GM12878 (cell line): ENCODE data around the gene ZNF92. TPM values are rescaled to one million over a fixed set of nuclear protein-coding genes. Genes with fewer than 3 reads are reported as not detected.
"Not testable (repeated sequence)": the region's sequence is repeated elsewhere in the genome, so short reads cannot be mapped to it uniquely, and the experiment has no call there.

Experiments
- ATAC-seq: fragments of 200-7000 bp; cut with Tn5 transposase; 3 replicates; pipeline ENCODE4 v1.9.1; 2020; ENCODE audit warnings: mild to moderate bottlenecking, moderate library complexity
- BruUV-seq: library from RNA; stranded (reverse); fragments of 400-500 nt; replicated peaks from 2 replicates; lab custom pipeline; 2021; lab: Mats Ljungman, UMichigan
- CTCF ChIA-PET: fragments of 300-600 bp; sonication (Branson Sonifier 250); formaldehyde crosslinking; extraction: SDS; loops from one replicate; lab custom pipeline; 2021; ENCODE audit warnings: inconsistent platforms; lab: Yijun Ruan, JAX
- POLR2A ChIA-PET: fragments of 350-600 bp; formaldehyde crosslinking; extraction: SDS; loops from one replicate; lab custom pipeline; 2021; ENCODE audit warnings: inconsistent platforms; lab: Charles Lee
- RAD21 ChIA-PET: fragments of 300-600 bp; sonication (Branson Sonifier 250); formaldehyde crosslinking; loops from one replicate; lab custom pipeline; 2023; ENCODE audit warnings: antibody characterized with exemption; ENCODE audit not compliant: unreplicated experiment; lab: Charles Lee
- SMC1A ChIA-PET: fragments of 300-600 bp; sonication (Branson Sonifier 250); formaldehyde crosslinking; loops from one replicate; lab custom pipeline; 2023; ENCODE audit not compliant: unreplicated experiment, uncharacterized antibody; lab: Charles Lee
- DNase-seq: peaks from one replicate; pipeline ENCODE4 v3.0.0-alpha.2; 2011; ENCODE audit warnings: low read depth, low spot score
- FAIRE-seq: peaks from 3 replicates; lab custom pipeline; 2011; peaks lifted over from hg19 to GRCh38; lab: Jason Lieb, UNC
- H2AFZ ChIP-seq: 2 replicates; pipeline ENCODE4 v1.6.0; 2011; ENCODE audit warnings: low read depth, low read length, control low read depth; ENCODE audit not compliant: control insufficient read depth
- H3K27ac ChIP-seq: 2 replicates; pipeline ENCODE4 v1.5.1; 2011; ENCODE audit warnings: control low read depth; ENCODE audit not compliant: control insufficient read depth, insufficient read depth
- H3K27me3 ChIP-seq, 2 experiments: replicated peaks in 1 of 2; 2 replicates each; pipeline versions ENCODE4 v1.6.0 to v1.6.1; 2011; ENCODE audit warnings: low read length in 1 of 2; ENCODE audit not compliant: control insufficient read depth in 2 of 2, insufficient read depth in 2 of 2
- H3K36me3 ChIP-seq, 2 experiments: 2 replicates each; pipeline ENCODE4 v1.5.1; 2011; ENCODE audit warnings: low read length in 1 of 2; ENCODE audit not compliant: control insufficient read depth in 2 of 2, insufficient read depth in 2 of 2
- H3K4me1 ChIP-seq: 2 replicates; pipeline ENCODE4 v1.6.1; 2011; ENCODE audit warnings: mild to moderate bottlenecking, low read length, moderate library complexity, mixed read lengths; ENCODE audit not compliant: control insufficient read depth, insufficient read depth
- H3K4me2 ChIP-seq: 2 replicates; pipeline ENCODE4 v1.6.0; 2011; ENCODE audit warnings: control low read depth; ENCODE audit not compliant: control insufficient read depth, insufficient read depth
- H3K4me3 ChIP-seq: fragments of 200-600 bp; sonication (generic); 2 replicates; pipeline ENCODE4 v1.5.1; 2016
- H3K79me2 ChIP-seq: 2 replicates; pipeline ENCODE4 v1.6.0; 2011; ENCODE audit warnings: low read length; ENCODE audit not compliant: control insufficient read depth, insufficient read depth
- H3K9ac ChIP-seq: 2 replicates; pipeline ENCODE4 v1.8.0; 2011; ENCODE audit warnings: low read length, control low read depth, mixed read lengths; ENCODE audit not compliant: control insufficient read depth, insufficient read depth
- H3K9me3 ChIP-seq: replicated peaks from 3 replicates; pipeline ENCODE4 v1.5.1; 2011; ENCODE audit warnings: mild to moderate bottlenecking, low read length; ENCODE audit not compliant: control insufficient read depth, insufficient read depth
- H4K20me1 ChIP-seq: 2 replicates; pipeline ENCODE4 v1.6.0; 2011; ENCODE audit not compliant: control insufficient read depth, insufficient read depth
- ATF2 ChIP-seq: IDR thresholded peaks from 2 replicates; pipeline ENCODE4 v1.6.1; 2012; ENCODE audit warnings: low read length, inconsistent platforms
- EZH2 ChIP-seq: IDR thresholded peaks from 2 replicates; pipeline ENCODE4 v1.6.1; 2012; ENCODE audit warnings: low read depth, mild to moderate bottlenecking, control low read depth, inconsistent platforms, low read length, borderline replicate concordance; ENCODE audit not compliant: control insufficient read depth
- FOS ChIP-seq: IDR thresholded peaks from 3 replicates; pipeline ENCODE4 v1.6.1; 2011; ENCODE audit warnings: borderline replicate concordance; ENCODE audit not compliant: insufficient read length; ENCODE audit errors: extremely low read depth
- HCFC1 ChIP-seq: fragments of 150-350 bp; IDR thresholded peaks from 2 replicates; pipeline ENCODE4 v1.6.1; 2014; ENCODE audit warnings: low read length
- HDAC2 ChIP-seq: fragments of 200-600 bp; sonication (generic); IDR thresholded peaks from 2 replicates; pipeline ENCODE4 v1.6.1; 2017
- IRF5 ChIP-seq: fragments of 450-650 bp; IDR thresholded peaks from 2 replicates; pipeline ENCODE4 v1.6.1; 2017; ENCODE audit warnings: borderline replicate concordance
- LARP7 ChIP-seq: fragments of 450-650 bp; IDR thresholded peaks from 2 replicates; pipeline ENCODE4 v1.6.1; 2017; ENCODE audit warnings: mild to moderate bottlenecking
- MYB ChIP-seq: fragments of 150-350 bp; IDR thresholded peaks from 2 replicates; pipeline ENCODE4 v1.6.1; 2014; ENCODE audit warnings: mild to moderate bottlenecking, low read depth, low read length, borderline replicate concordance
- REST ChIP-seq: IDR thresholded peaks from 2 replicates; pipeline ENCODE4 v1.6.1; 2012; ENCODE audit warnings: mild to moderate bottlenecking, low read depth, low read length
- STAT3 ChIP-seq: IDR thresholded peaks from 2 replicates; pipeline ENCODE4 v1.6.1; 2011; ENCODE audit warnings: low read depth, low read length, improper control_type of control experiment
- WGBS: methylation state at CpG from one replicate; pipeline ENCODE4 v1.1.6; 2016; ENCODE audit warnings: low lambda C conversion rate; ENCODE audit not compliant: insufficient replicate concordance, insufficient coverage; ENCODE audit errors: missing lambda C conversion rate; 5-methylcytosine and 5-hydroxymethylcytosine counted together
- in situ Hi-C: fragments of 300-500 bp; cut with MboI; formaldehyde crosslinking; loops from 9 replicates; pipeline ENCODE4 v1.14.3; 2018; ENCODE audit warnings: mixed read lengths
- intact Hi-C: fragments of 100-400 bp; cut with micrococcal nuclease; formaldehyde crosslinking; loops from one replicate; pipeline ENCODE4 v1.14.2; 2022; ENCODE audit not compliant: unreplicated experiment
- polyA plus RNA-seq, 11 experiments: library from polyadenylated mRNA; depleted of rRNA in 4 of 11; unstranded in 6 of 11; stranded (reverse) in 5 of 11; fragments of >200 nt; fragmentation: Nextera tagmentation in 4 of 11; fragmentation: Illumina TruSeq in 1 of 11; extraction: Ambion mirVana in 4 of 11; extraction: Trizol in 1 of 11; gene quantifications; 1 replicate in 1 of 11; 2 replicates in 10 of 11; pipeline versions ENCODE4 v1.2.1 to v1.2.3, GENCODE V29; 2011 to 2016; ENCODE audit warnings: inconsistent platforms in 2 of 11, missing spikeins in 2 of 11, low read depth in 1 of 11
- total RNA-seq, 4 experiments: library from RNA; depleted of rRNA in 3 of 4; stranded (reverse); fragments of >200 nt in 3 of 4; fragmentation: Illumina TruSeq in 1 of 4; extraction: Trizol in 1 of 4; gene quantifications; 2 replicates each; pipeline versions ENCODE4 v1.2.1 to v1.2.3, GENCODE V29; 2013 to 2021

Gene ZNF92
- total and polyA plus RNA-seq, 10 of the 15 experiments (the other 5 are each of a cell fraction or from before 2014, with no cell fraction given), result 6.7 to 27.6 (median 14.3) TPM

- FAIRE-seq, SMC1A ChIA-PET, H3K27me3 ChIP-seq, H3K9me3 ChIP-seq, H3K9ac ChIP-seq, CTCF ChIA-PET, H3K27ac ChIP-seq, H3K4me3 ChIP-seq, H3K79me2 ChIP-seq, H2AFZ ChIP-seq, intact Hi-C loops, RAD21 ChIA-PET, H3K4me1 ChIP-seq, BruUV-seq, H3K36me3 ChIP-seq, H3K4me2 ChIP-seq, POLR2A ChIA-PET, ATAC-seq, DNase-seq, H4K20me1 ChIP-seq: not testable (repeated sequence)
- in situ Hi-C loops, result loop anchor here (25.0 kb wide), 1 partner anchor 886 kb away; no protein-coding TSS in a partner anchor
- 36% methylated on average over 3 of the region's 3 CpGs for whole genome bisulfite sequencing
These were observed 49.6 kb downstream of the ZNF92 start for GRCh38 chr7:65423286-65423685.

GRCh38 chr7:65429642-65430343, 56.1 kb downstream of the ZNF92 start:
- intact Hi-C loops (no loop called here), in situ Hi-C loops (no loop called here)
- Histone ChIP-seq H3K9ac (no peak overlapping the region), H3K4me1 (no peaks in the 10 kb centered on the region), H3K36me3 (no peaks in the 10 kb centered on the region), H3K9me3 (peaks cover 3% of the 10 kb centered on the region; the same call in 2 of the 3 replicates), H3K27ac (no peak overlapping the region), H4K20me1 (no peaks in the 10 kb centered on the region), H2AFZ (no peak overlapping the region), H3K4me2 (no peak overlapping the region), H3K79me2 (no peaks in the 10 kb centered on the region), H3K4me3 (no peak overlapping the region), H3K27me3 (no peaks in the 10 kb centered on the region)
- ChIA-PET POLR2A (no interaction called here), CTCF (no interaction called here), RAD21 (no interaction called here), SMC1A (no interaction called here)
- FAIRE-seq (no peak), ATAC-seq (no peak), DNase-seq (no peak)
- BruUV-seq, result no TSS peak
- WGBS, result 67% methylated on average over 26 of the region's 26 CpGs
- no peak for TF ChIP-seq ATF2
- no peak for TF ChIP-seq EZH2
- TF ChIP-seq FOS, result no peak
- no peak for TF ChIP-seq MYB
- no peak for TF ChIP-seq HCFC1
- no peak for TF ChIP-seq REST
- TF ChIP-seq STAT3, result no peak
- no peak for TF ChIP-seq LARP7
- TF ChIP-seq IRF5, result no peak
- no peak for TF ChIP-seq HDAC2
